HG03060 (cell line): Measurements from ENCODE around the gene RAD51B.

Experiments
- ATAC-seq: cut with Tn5 transposase; IDR thresholded peaks from one replicate; pipeline ENCODE4 v1.9.1; 2021; ENCODE audit warnings: low read depth, moderate number of reproducible peaks; ENCODE audit not compliant: unreplicated experiment

RAD51B gene

DNA sequence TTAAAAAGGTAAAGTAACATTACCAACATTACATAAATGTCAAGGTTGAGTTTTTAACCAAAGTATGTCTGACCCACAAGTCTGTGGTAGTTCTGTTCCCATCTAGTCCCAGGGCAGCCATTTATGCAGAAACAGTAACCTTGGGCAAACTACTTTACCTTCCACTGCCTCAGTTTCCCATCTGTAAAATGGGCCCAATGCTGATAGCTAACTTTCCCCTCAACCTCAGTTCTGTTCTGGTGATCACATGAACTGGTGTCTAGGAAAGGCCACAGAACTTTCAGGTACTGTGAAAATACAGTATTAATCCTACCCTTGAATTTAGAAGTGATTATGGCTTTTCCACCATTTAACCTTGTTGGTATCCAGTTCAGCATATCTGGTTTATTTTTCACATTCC is 859.7 kb downstream of the RAD51B start:
- no peak for ATAC-seq

DNA sequence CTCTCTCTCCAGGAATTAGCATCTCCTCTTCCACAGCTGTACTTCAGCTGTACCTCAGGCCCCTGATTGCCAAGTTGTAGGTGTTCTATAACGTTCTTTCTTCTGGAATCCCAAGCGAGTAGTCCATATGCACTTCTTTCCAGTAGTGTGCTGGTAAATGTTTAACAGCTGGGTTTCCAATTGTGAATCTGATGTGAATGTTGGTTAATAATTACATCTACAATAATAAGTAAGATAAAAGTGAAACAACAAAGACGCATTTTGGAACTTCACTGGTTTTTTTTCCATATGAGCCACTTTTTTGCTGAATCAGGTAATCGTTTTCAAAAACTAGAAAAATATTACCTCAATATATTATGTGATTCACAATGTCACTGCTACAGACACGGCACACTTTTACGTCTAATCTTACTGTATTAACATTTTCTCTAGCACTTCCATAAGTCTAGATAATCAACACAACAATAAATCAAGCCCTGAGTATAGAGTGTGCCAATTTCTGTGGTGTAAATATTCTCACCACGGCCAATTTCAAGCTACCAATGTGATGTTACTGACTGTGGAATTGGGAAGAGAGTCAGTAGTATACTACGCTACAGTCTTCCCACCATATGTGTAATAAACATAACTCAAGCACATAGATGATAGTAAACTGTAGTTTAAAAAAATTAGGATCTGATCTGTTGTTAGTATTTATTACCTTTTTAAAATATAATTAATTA is 860.3 kb downstream of the RAD51B start:
- ATAC-seq, result no peak

- ATAC-seq, result no peak
Observed at GRCh38 chr14:68680541-68681051, 861.0 kb downstream of the RAD51B start.

- no peak for ATAC-seq
Observed at GRCh38 chr14:68681256-68682011, 861.9 kb downstream of the RAD51B start.

DNA sequence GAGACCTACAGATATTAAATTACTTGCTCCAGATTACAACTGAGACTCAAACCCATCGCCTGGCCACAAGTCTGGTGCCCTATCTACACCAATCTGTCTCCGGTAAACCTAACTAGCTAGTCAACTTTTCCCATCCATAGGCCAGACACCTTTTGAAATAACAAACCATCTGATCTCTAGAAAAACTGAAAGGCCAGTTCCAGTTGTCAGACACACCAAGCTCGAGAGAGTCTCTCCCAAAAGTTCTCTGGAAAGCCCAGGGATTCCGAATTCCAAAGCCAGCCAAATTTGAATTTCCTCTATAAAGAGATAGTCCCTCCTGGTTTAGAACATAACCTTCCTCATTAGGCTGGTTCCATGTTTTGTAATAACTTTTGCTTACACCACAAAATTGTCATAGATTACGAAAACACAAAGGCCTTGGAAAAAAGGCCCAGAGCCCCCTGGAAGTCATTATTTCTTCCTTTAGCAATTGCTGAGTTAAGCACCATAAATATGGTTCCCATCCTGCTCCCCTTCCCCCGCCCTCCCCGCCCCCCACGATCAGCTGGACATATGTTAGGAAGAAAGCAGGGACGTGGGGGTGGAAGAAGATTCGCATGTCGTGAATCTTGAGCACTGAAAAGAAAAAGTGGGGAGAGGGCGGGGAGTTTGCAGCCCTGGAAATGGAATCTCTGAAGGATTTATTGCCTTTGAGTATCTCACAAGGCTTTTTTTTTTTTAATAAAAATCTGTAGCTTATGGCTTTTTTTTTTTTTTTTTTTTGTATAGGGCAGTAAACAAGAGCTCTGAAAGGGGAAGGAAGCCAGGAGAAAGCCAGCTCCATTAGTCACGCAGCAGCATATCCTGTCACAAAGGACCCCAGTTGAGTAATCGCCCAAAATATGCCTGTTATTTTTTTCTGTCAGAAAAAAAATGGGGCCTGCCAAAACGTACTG is 862.9 kb downstream of the RAD51B start:
- no peak for ATAC-seq

DNA sequence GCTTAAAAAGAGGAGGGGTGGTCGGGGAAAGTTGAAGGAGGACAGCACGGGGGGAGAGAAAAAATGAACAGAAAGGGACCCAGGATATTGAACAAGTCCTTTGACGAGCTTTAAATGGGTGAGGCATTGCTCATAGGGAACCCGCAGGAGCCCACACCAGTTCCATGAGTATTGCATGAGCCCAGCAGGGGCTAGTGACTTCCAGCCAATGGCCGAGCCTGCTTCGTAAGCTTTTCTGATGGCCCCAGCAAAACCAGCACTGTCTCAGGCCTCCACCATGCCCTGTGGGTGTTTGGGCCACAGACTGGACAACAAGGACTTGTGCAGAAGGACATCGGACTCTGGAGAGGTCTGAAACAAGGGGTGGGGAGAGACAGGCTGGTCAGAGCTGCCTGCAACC is 863.7 kb downstream of the RAD51B start:
- ATAC-seq, result no peak

GRCh38 chr14:68684466-68685418 is 865.2 kb downstream of the RAD51B start:
- ATAC-seq, result no peak

- peak; percentile 71 for ATAC-seq
Observed at GRCh38 chr14:68685419-68686204, 866.0 kb downstream of the RAD51B start.

DNA sequence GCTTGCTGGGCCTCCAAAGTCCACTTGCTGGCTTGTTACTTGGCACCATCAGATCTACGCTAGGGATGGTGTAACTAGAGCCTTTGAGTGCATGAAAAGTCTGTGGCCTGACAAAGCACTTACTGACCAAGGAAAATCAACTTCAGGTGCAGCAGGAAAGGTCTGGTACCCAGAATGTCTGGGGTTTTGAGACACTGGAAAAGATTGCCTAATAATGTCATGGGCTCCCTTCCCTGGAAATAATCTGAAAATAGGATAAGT is 866.6 kb downstream of the RAD51B start:
- no peak for ATAC-seq

- no peak for ATAC-seq
Observed at GRCh38 chr14:68686724-68687123, 867.1 kb downstream of the RAD51B start.

- ATAC-seq, result no peak
Observed at GRCh38 chr14:68687746-68688145, 868.2 kb downstream of the RAD51B start.

- no peak for ATAC-seq
Observed at GRCh38 chr14:68688872-68689371, 869.3 kb downstream of the RAD51B start.

GRCh38 chr14:68689511-68689910 is 869.9 kb downstream of the RAD51B start:
- ATAC-seq, result no peak

DNA sequence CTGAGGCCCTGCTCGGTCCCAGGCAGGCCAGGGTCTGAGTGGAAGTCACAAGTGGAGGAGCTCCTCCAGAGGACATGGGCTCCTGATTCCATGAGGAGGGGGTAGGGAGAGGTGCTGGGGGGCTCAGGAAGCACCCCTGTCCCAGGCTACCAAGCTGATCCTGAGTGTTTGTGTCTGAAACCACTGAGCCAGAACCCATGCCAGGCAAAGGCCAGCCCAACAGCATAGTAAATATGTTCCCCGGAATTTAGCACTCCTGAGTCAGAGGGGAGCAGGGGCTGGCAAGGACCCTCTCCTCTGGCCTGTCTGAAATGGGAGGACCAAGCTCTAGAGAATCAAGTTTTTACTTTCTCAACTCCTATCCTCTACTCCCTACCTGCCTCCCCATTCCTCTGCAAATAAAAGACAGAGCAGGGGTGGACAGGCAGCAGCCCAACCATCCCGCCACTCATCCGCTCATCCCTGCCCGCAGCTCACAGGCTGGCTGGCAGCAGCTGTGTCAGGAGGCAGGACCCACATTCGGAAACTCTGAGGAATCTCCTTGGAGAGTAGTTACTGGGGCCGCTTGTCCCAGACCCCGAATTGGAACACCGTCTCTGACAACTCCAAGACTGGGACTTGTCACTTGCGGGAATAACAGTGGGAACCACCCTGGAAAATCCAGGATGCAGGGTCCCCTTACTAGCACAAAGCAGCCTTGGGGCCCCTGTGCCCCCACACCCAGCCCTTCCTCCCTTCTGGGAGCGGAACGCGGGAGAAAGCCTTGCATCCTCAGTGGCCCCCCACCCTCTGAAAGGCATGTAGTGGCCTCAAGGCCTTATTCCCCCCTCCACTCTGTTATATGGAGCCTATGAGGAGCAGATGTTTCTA is 870.7 kb downstream of the RAD51B start:
- ATAC-seq, result no peak

DNA sequence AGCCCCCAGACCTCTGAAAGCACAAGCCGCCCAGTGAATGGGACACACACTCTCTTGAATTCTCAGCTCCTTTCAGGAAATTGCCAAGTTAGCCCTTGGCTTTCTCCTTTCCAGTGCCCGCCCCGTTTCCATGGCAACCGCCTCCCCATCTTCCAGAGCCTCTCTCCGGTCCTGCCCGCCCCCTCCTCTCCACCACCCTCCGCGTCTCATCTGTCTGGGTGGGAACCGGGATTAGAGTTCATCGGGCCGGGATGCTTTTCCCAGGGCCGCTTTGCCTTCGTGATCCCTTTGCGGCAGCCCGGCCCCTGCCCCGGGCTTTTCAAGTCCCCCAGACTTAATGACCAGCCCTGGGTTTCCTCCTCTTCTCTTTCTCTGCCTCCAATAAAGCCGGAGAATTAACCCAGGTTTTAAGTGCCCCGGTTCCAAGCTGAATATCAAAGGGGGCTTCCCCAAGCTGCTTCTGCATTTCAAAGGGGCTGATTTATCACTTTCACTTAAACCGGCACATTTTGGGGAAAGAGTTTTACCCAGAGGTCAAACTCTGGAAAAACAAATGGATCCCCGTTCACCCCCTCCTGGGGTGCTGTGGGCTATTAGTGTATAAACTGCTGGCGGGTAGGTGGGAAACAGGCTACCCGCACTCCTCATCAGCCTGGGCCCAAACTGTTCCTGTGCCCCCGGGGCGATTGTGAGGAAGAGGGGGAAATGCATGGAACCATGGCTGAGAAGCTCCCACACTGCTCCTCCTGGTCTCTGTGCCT is 871.6 kb downstream of the RAD51B start:
- ATAC-seq, result no peak

GRCh38 chr14:68691792-68692118 is 872.2 kb downstream of the RAD51B start:
- ATAC-seq, result no peak

DNA sequence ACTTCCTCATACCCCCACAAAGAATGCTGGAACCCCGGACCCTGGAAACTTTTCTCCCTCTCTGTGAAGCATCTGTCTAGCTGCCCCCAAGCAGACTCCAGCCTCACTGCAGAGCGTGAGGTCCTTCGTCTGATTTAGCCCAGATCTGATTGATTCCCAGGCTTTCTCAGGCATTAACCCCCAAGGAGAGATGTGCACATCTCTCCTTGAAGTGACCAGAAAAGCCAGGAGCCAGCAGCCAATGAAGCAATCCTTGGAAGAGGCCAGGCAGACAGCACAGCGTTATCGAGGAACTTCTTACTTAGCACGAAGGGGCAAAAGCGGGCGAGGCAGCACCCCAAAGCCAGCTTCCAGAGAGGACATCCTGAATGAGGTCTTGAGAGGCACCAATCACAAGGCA is 872.6 kb downstream of the RAD51B start:
- ATAC-seq, result no peak
